ENCODE results near the gene VPS13D.
A peak's percentile ranks its signal among the peaks of the same experiment; 100 is the strongest.

The VPS13D gene

GRCh38 chr1:12188657-12189327, 41.0 kb upstream of the VPS13D start:
- H3K36me3 Mint-ChIP-seq = peaks cover 52 to 62% of the 10 kb centered on the region in 2 donors
- peak overlapping the region; percentile 63 for H3K27ac Mint-ChIP-seq
- DNase-seq = no peak
- no peaks in the 10 kb centered on the region for H3K27me3 Mint-ChIP-seq
- peaks cover 33 to 60% of the 10 kb centered on the region in 2 donors for H3K4me1 Mint-ChIP-seq
- H3K9me3 Mint-ChIP-seq = no peaks in the 10 kb centered on the region
- ATAC-seq (replicated peaks) = no peak
- no peak overlapping the region for H3K4me3 Mint-ChIP-seq

- Mint-ChIP-seq H3K4me1 (peaks cover 33 to 60% of the 10 kb centered on the region in 2 donors), H3K4me3 (no peak overlapping the region), H3K9me3 (no peaks in the 10 kb centered on the region), H3K36me3 (peaks cover 56 to 67% of the 10 kb centered on the region in 2 donors), H3K27ac (peak overlapping the region; percentile 63), H3K27me3 (no peaks in the 10 kb centered on the region)
- no peak for DNase-seq
- no peak for ATAC-seq (replicated peaks)
Measured at GRCh38 chr1:12189328-12189682, 40.5 kb upstream of the VPS13D start.

GRCh38 chr1:12191242-12192032, 38.4 kb upstream of the VPS13D start:
- H3K27me3 Mint-ChIP-seq = no peaks in the 10 kb centered on the region
- no peaks in the 10 kb centered on the region for H3K9me3 Mint-ChIP-seq
- DNase-seq (no peak), ATAC-seq (replicated peaks) (no peak)
- H3K4me3 Mint-ChIP-seq = no peak overlapping the region
- H3K4me1 Mint-ChIP-seq = peaks cover 28 to 60% of the 10 kb centered on the region in 2 donors
- H3K27ac Mint-ChIP-seq = peak overlapping the region; percentile 62
- H3K36me3 Mint-ChIP-seq = peaks cover 60 to 77% of the 10 kb centered on the region in 2 donors

- Mint-ChIP-seq H3K27me3 (no peaks in the 10 kb centered on the region), H3K9me3 (no peaks in the 10 kb centered on the region), H3K27ac (peak overlapping the region; percentile 0), H3K4me1 (peaks cover 39 to 76% of the 10 kb centered on the region in 2 donors), H3K36me3 (peaks cover 70 to 83% of the 10 kb centered on the region in 2 donors), H3K4me3 (no peak overlapping the region)
- DNase-seq = no peak
- ATAC-seq (replicated peaks) = no peak
Measured at GRCh38 chr1:12194666-12195216, 35.1 kb upstream of the VPS13D start.

- peaks cover 39 to 77% of the 10 kb centered on the region in 2 donors for H3K4me1 Mint-ChIP-seq
- no peaks in the 10 kb centered on the region for H3K9me3 Mint-ChIP-seq
- no peak overlapping the region for H3K4me3 Mint-ChIP-seq
- peaks cover 70 to 83% of the 10 kb centered on the region in 2 donors for H3K36me3 Mint-ChIP-seq
- H3K27me3 Mint-ChIP-seq = no peaks in the 10 kb centered on the region
- peak overlapping the region; percentile 81 for H3K27ac Mint-ChIP-seq
- DNase-seq (no peak), ATAC-seq (replicated peaks) (no peak)
Measured at GRCh38 chr1:12195416-12195815, 34.4 kb upstream of the VPS13D start.

GRCh38 chr1:12196641-12197482, 33.0 kb upstream of the VPS13D start:
- no peaks in the 10 kb centered on the region for H3K27me3 Mint-ChIP-seq
- DNase-seq (no peak), ATAC-seq (replicated peaks) (no peak)
- H3K4me3 Mint-ChIP-seq = no peak overlapping the region
- H3K36me3 Mint-ChIP-seq = peaks cover 70 to 79% of the 10 kb centered on the region in 2 donors
- no peaks in the 10 kb centered on the region for H3K9me3 Mint-ChIP-seq
- peaks cover 40 to 73% of the 10 kb centered on the region in 2 donors for H3K4me1 Mint-ChIP-seq
- peak overlapping the region; percentile 82 for H3K27ac Mint-ChIP-seq

GRCh38 chr1:12197483-12197880, 32.3 kb upstream of the VPS13D start:
- no peaks in the 10 kb centered on the region for H3K27me3 Mint-ChIP-seq
- H3K9me3 Mint-ChIP-seq = no peaks in the 10 kb centered on the region
- peak overlapping the region; percentile 25 for H3K27ac Mint-ChIP-seq
- peaks cover 69 to 77% of the 10 kb centered on the region in 2 donors for H3K36me3 Mint-ChIP-seq
- no peak for ATAC-seq (replicated peaks)
- no peak overlapping the region for H3K4me3 Mint-ChIP-seq
- peaks cover 43 to 79% of the 10 kb centered on the region in 2 donors for H3K4me1 Mint-ChIP-seq
- DNase-seq = no peak

- peak overlapping the region in 1 of 2 donors; percentile 50 for H3K4me3 Mint-ChIP-seq
- DNase-seq (no peak), ATAC-seq (replicated peaks) (no peak)
- H3K4me1 Mint-ChIP-seq = peaks cover 53 to 85% of the 10 kb centered on the region in 2 donors
- H3K27me3 Mint-ChIP-seq = no peaks in the 10 kb centered on the region
- H3K9me3 Mint-ChIP-seq = no peaks in the 10 kb centered on the region
- H3K27ac Mint-ChIP-seq = no peak overlapping the region
- peaks cover 72 to 77% of the 10 kb centered on the region in 2 donors for H3K36me3 Mint-ChIP-seq
Measured at GRCh38 chr1:12200208-12200607, 29.6 kb upstream of the VPS13D start.

GRCh38 chr1:12201352-12202189, 28.3 kb upstream of the VPS13D start:
- no peak for ATAC-seq (replicated peaks)
- peak overlapping the region; percentile 33 for H3K27ac Mint-ChIP-seq
- no peaks in the 10 kb centered on the region for H3K27me3 Mint-ChIP-seq
- no peaks in the 10 kb centered on the region for H3K9me3 Mint-ChIP-seq
- H3K4me1 Mint-ChIP-seq = peaks cover 49 to 73% of the 10 kb centered on the region in 2 donors
- peak overlapping the region; percentile 12 to 54 for H3K4me3 Mint-ChIP-seq
- peaks cover 75 to 81% of the 10 kb centered on the region in 2 donors for H3K36me3 Mint-ChIP-seq
- DNase-seq = no peak

- Mint-ChIP-seq H3K9me3 (no peaks in the 10 kb centered on the region), H3K27me3 (no peaks in the 10 kb centered on the region), H3K4me1 (peaks cover 45 to 67% of the 10 kb centered on the region in 2 donors), H3K27ac (peak overlapping the region; percentile 31), H3K4me3 (peak overlapping the region; percentile 23 to 31), H3K36me3 (peaks cover 74 to 78% of the 10 kb centered on the region in 2 donors)
- DNase-seq (no peak), ATAC-seq (replicated peaks) (no peak)
Measured at GRCh38 chr1:12202190-12202497, 27.7 kb upstream of the VPS13D start.

GRCh38 chr1:12202577-12202976, 27.3 kb upstream of the VPS13D start:
- H3K36me3 Mint-ChIP-seq = peaks cover 72 to 77% of the 10 kb centered on the region in 2 donors
- H3K9me3 Mint-ChIP-seq = no peaks in the 10 kb centered on the region
- peaks cover 45 to 63% of the 10 kb centered on the region in 2 donors for H3K4me1 Mint-ChIP-seq
- no peaks in the 10 kb centered on the region for H3K27me3 Mint-ChIP-seq
- H3K27ac Mint-ChIP-seq = peak overlapping the region; percentile 31
- DNase-seq (no peak), ATAC-seq (replicated peaks) (no peak)
- H3K4me3 Mint-ChIP-seq = peak overlapping the region; percentile 23 to 31

- no peaks in the 10 kb centered on the region for H3K9me3 Mint-ChIP-seq
- H3K4me3 Mint-ChIP-seq = peak overlapping the region; percentile 2 to 41
- DNase-seq = no peak
- H3K27me3 Mint-ChIP-seq = no peaks in the 10 kb centered on the region
- H3K4me1 Mint-ChIP-seq = peaks cover 46 to 62% of the 10 kb centered on the region in 2 donors
- H3K27ac Mint-ChIP-seq = peak overlapping the region; percentile 60
- no peak for ATAC-seq (replicated peaks)
- H3K36me3 Mint-ChIP-seq = peaks cover 73 to 76% of the 10 kb centered on the region in 2 donors
Measured at GRCh38 chr1:12203216-12204007, 26.4 kb upstream of the VPS13D start.

- peaks cover 73 to 76% of the 10 kb centered on the region in 2 donors for H3K36me3 Mint-ChIP-seq
- DNase-seq (peak; percentile 29), ATAC-seq (replicated peaks) (peak; percentile 45 to 60)
- H3K4me3 Mint-ChIP-seq = no peak overlapping the region
- H3K4me1 Mint-ChIP-seq = peaks cover 50 to 62% of the 10 kb centered on the region in 2 donors
- H3K27me3 Mint-ChIP-seq = no peaks in the 10 kb centered on the region
- H3K9me3 Mint-ChIP-seq = no peaks in the 10 kb centered on the region
- H3K27ac Mint-ChIP-seq = peak overlapping the region; percentile 60
Measured at GRCh38 chr1:12204140-12204539, 25.7 kb upstream of the VPS13D start.

Measured in stimulated activated naive B cell treated with anti-CD40 and anti-IgM and Interleukin-4, amounts not matched to agents 10 μg/mL and 1 μg/mL and 100 μg/mL, for 72 hours (primary cell).